D341Med (cell line): Measurements from ENCODE around the gene BTK.
A peak's percentile ranks its signal among the peaks of the same experiment; 100 is the strongest.

ENCODE experiments used
- DNase-seq: peaks from one replicate; pipeline ENCODE4 v3.0.0; 2012; ENCODE audit warnings: low spot score

The BTK gene

DNA sequence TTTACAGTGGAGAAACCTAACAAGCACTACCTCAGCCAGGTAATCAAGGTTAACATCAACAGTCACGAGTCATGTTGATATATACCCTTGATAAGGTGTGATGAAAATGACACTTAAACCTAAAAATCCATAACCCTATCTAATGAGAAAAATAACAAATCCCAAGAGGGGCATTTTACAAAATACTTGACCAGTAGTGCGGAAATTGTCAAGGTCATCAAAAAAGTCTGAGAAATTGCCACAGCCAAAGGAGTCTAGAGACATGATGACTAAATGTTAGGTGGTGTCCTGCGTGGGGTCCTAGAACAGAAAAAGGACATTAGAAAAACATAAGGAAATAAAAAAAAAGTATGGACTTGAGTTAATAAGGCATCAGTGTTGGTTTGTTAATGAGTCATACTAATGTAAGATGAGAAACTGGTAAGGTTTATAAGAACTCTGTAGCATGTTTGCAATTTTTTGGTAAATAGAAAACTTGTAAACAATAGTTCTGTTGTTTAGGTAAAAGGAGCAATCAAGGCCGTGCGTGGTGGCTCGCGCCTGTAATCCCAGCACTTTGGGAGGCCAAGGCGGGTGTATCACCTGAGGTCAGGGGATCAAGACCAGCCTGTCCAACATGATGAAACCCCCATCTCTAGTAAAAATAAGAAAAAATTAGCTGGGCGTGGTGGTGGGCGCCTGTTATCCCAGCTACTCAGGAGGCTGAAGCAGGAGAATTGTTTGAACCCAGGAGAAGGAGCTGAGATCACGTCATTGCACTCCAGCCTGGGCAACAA lies 7.7 kb upstream of the BTK start:
- DNase-seq, result no peak

DNA sequence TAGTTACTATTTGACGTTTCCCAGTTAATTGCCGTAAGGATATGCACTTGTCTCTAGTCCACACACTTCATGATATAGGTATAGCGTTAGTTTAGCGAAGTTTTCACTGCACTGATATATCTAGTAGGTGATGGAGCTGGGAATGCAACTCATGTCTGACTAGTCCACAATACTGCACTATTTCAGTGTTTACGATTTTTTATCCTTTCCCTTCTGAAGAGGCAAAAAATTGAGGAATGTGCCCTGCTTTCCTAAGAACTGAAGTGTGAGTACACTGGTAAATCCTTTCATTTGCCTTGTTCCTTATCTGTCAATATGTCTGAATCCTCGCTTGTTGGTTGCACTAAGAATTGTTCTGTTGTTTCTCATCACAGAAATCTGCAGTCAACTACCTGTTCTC lies 5.8 kb upstream of the BTK start:
- no peak for DNase-seq

DNA sequence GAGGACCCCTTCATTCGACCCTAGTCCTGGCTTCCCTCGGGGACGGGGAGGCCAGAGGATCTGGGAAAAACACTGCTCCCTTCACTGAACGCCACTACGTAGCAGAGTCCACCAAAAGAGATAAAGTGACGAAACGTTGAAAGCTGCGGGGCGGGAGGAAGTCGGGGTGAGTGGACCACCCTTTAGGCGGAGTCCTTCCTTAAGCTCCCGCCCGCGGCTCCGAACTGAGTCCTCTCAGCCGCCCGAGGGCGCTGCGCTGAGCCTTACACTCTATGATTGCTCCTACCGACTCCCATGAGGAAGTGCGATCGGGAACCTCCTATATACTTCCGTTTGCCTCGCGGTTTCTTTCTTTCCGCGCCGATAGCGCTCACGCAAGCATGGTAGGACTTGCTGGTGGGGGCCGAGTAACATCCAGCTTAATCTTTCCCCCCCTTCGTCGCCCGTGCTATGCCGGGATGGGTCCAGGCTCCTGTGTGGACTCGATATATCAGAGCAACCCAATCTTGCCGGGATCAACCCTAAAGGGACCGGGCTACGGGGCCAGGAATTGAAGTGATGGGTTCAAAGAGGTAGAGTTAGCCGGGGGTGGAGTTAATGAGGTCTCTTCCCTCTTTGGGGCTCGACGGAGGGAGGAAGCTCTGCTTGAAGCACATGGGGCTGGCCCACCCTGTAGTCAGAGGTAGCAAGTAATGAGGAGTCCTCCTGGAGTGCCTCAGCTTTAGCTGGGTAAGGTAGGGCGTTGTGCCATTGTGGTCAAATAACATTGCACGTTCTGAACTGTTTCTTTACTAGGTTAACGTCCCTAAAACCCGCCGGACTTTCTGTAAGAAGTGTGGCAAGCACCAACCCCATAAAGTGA lies 4.9 kb upstream of the BTK start, which contains the start of gene RPL36A:
Gene RPL36A (plus strand): TSS at position 348 of the 862 bp plus-strand sequence. CDS start 33 bp downstream, at position 381.
- peak; percentile 86 for DNase-seq

DNA sequence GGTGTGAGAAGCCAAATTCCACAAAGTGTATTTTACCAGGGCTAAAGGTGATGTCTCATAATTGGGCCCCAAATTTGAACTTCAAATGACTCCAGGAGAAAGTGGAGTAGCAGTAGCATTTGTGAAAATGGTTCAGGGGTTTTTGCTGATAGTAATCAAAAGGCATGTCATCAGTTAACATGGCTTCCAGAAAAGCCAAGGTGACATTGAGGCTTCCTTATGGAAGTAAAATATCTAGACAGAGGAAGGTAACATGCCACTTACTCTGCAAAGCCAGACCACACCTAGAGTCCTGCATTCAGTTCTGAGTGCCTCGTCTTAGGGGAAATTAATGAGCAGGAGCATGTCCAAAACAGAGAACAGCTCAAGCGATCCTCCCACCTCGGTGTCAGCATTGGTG lies 2.6 kb upstream of the BTK start:
- DNase-seq, result no peak

DNA sequence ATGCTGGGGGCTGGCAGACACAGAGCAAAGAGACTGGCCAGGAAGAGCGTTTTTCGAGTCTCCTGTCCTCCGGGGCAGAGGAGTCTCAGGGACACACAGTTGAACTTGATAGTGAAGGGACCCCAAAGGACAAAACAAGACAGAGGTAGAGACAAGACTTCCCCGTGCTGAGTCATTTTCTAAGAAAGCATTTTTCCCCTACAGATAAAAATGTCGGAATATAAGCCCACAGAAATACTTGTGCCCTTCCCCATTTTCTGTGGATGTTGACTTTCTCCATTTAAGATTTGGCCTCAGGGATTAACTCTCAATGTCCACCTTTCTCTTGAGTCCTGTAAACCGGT lies 523 bp upstream of the BTK start:
- no peak for DNase-seq

DNA sequence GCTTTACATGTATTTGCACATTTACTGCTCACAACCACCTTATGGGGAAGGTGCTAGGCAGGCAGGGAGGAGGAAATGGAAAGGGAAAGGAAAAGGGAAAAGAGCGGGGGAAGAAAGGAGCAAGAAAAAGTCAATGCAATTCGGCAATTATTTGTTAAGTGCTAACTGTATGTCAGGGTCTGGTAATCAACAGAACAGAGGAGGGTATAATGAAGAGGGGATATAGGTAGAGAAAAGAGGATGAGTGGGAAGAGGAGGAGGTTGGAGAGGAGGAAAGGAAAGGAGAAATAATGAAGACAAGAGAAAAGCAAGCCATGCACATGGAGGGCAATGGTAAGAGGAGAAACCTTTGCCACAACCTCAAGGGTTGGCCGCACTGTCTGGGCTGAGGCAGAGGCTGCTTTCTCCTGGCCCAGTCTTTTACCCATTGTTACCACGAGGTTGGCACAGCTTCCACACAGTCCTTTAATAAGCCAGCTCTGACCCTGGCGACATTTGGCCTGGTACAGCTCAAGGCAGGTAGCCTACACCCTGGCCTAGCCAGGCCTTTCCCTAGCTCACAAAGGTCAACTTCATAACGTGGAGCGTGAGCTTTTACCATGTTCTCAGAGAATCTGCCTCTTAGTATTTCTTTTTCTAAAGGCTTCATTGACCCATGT lies 836 bp downstream of the BTK start:
- DNase-seq, result no peak

DNA sequence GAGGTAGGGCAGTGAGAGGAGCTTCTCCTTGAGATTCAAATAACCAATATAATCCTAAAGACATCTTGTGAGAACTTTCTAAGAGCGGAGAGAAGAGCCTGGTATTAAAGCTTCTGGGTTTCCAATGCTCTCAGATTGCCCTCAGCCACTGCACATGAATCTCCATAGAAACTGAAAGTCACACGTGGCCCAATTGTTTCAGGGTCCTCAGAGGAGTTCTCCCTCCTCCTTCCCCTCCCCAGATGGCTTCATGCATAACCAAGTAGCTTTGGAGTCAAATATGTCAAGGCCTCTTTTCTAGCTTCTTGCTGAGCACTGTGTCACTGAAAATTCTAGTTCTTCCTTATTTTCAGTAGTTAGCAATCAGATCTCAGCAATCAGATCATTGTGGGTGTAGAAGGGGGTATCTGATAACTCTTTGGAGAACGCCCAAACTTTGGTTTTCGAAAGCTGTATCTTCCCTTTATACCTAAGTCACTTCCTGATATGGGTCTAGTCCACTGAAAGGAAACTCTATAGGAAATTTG lies 2.2 kb downstream of the BTK start:
- DNase-seq, result no peak

DNA sequence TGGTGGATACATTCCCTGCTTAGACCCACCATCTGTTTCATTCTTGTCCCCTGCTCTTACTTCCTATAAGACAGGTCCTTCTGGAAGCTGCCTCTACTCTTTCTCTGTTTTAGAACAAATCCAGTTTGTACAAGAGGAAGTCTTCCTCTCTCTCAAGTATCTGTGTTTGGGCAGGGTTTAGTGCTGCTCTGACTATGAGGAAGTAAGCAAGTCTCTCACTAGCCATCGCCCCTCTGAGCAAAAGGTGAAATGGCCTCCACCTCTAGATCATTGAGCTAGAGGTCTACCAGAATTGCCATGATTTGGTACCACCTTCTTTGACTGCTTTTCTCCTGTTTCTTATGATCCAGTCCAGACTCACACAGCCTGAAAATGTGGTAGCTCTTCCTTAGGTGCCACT lies 8.4 kb downstream of the BTK start:
- DNase-seq, result no peak

DNA sequence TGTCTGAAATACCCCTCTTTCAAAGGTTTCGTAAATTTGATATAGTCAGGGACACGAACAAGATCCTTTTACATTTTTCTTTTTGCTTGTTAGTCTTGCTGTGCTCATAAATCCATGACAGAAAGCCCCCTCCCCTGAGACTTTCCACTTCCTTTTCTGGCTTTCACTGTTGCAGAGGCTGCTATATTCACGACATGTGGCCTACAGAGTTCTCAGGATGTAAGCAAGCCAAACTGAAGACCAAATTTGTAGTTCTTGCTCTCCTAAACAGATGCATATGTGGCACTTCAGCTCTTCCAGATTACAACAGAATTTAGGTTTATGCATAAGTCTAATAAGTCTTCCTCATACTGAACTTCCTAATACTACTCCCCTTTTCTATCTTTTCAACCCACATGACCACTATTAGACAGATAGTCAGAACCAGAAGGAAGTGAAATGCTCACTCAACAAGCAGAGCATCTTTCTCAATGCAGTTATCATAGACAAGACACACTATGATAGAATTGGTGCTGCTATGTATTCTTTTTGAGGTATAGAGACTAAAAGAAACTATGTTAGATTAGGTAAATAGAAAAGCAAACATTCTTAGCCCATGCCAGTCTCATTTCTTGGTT lies 15.0 kb downstream of the BTK start:
- DNase-seq, result no peak

DNA sequence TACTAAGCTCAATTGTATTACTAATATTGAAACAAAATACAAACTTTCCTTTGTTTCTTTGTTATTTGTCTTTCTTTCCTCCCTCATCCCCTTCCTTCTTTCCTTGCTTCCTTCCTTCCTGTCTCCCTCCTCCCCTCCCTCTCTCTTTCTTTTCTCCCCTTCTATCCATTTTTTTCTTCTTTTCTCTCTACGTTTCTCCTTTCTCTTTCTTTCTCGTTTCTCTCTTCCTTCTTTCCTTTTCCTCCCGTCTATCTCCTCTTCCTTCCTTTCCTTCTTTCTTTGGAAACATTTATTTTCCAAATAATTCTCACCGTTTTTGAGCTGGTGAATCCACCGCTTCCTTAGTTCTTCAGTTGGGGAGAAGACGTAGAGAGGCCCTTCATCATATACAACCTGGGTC lies 16.3 kb downstream of the BTK start:
- no peak for DNase-seq

DNA sequence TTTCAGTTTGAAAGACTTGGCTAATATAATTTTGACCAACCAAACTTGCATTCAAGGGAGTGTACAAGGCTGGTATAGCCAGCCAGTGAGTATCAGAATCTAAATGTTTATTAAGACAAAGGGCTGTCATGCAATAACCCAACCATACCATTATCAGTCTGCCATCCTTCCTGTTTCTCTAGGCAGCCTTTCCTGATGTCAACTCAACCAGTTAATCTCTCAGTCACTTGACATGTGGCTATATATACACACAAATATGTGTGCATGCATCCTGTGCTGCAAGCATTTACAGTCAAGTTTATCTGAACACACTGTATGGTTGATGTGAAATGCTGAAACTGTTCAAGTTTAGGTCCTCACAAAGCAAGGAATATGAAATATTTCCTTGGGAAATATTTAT lies 17.2 kb downstream of the BTK start:
- DNase-seq, result no peak

DNA sequence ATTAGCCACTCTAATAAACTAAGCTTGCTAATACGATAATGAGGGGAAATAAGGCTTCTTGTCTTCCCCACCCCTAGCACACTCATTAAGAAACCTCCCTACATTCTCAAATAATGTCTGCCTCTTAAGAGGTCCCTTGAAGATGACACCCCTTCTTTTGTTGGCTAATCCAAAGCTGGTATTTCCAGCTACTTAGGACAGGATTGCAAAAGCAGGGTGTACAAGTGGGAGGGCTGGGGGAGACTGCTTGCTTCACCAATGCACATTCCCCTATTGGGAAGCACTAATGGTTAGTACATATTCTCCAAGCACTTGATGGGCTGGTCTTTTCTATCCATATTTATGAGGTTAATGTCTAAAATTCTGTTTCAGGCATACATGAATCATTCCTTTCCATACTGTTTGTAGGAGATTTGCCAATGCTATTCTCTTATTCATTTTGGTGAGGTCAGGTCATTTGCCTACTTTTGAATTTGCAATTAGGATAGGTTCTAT lies 20.6 kb downstream of the BTK start:
- DNase-seq, result no peak

DNA sequence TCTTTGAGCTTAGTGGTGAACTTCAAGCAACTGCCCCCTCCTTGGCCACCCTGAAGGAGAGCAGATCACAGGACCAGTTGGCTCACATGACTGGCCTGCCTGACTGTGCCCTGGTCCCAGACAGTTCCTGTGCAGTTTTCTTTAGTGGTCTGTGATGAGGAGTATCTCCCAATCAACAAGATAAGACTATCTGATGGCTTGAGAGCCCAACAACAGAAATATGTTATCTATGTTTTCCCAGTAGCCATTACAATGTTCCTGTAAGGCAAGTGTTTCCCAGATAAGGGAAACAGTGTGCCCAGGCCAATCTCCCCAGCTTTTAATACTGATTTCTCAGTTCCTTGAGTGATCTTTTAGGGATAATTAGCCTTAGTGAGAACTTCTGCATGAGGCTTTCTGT lies 23.2 kb downstream of the BTK start:
- DNase-seq, result no peak

DNA sequence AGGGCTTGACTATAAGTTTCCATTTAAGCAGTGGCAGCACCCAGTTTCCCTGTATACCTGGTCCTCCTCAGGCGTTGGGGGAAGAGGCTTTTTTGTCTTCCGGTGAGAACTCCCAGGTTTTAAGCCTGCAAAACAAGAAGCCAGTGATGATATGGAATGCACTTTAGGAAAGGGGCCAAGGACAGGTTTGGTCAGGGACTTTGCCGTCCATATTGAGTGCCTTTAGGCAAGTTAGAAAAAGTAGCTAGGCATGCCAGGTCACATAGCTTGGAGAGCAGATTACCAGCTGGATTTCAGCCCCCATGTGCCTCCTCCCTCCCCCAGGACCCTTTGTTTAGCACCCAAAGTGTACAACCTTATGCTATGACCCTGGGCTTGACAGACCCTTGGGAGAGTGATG lies 23.9 kb downstream of the BTK start:
- DNase-seq, result no peak

DNA sequence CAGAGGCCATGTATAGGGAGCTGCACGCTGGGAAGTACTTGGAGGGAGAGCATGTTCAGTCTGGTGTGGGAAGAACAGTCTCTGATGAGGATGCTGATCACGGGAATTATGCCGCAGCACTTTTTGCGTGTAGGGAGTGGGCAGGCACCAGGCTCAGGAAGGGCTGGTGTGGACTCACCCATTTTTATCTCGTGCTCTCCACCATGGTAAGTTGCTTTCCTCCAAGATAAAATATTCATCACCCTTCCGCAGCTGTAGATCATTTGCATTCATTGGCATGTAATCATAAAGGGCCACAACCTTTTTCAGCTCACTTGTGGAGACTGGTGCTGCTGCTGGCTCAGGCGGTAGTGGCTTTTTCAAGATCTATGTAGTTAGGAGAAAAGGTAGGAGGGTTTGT lies 25.6 kb downstream of the BTK start:
- DNase-seq, result no peak

DNA sequence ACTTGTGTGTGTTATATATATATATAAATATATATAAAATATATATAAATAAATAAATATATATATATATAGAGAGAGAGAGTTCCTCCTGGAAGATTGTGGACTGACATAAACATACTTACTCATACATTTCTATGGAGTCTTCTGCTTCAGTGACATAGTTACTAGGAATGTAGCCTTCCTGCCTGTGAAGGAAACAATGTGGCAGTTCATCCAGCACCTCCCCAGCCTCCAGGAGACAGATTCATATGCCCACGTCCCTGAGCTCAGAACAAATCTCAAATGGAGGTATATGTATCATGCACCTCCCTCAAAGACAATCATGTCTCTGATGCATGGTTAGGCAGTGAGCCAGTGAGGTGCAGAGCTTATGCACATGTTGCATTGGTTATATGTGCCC lies 26.0 kb downstream of the BTK start:
- no peak for DNase-seq

DNA sequence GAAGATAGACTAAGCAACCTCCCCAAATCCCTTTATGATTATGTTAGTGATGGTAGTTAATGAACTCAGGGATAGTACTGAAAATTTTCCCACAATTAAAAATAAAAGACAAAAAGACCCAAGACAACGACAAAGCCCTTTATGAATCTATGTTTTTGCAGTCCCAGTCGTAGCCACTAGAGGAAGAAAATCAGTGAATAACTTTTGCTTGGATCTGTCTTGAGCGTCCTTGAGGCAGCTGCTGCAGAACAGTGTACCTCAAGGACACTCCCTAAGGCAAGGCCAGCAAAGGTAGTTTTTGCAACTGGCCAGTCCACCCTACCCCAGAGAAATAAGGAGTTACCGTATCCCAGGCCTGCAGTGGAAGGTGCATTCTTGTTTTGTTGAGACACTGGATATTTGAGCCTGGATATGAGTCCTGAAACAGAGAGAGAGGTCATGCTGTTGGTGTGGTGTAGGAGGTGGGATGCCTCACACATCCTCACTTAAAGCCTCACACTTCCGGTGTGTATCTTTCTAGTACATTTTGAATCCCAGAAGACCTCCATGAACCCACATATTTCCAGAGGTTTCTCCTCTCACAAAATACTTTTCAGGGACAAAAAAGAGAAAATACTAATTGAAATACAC lies 28.7 kb downstream of the BTK start:
- DNase-seq, result peak; percentile 27

DNA sequence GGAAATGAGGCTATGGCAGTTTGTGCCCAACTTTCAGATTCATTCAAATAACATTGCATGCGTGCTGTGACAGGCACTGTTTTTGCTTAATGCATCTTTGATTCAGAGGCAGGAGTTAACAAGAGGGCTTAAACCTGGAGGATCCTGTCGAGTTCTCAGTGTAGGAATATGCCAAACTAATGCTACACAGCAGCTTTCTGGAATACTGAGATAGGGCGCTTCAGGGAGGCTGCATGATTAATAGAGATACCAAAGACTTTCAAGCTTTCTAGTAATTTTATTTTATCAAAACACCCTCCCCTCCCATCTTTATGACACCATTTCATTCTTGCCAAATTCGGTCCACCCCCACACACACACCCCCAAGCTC lies 36.8 kb downstream of the BTK start:
- no peak for DNase-seq

DNA sequence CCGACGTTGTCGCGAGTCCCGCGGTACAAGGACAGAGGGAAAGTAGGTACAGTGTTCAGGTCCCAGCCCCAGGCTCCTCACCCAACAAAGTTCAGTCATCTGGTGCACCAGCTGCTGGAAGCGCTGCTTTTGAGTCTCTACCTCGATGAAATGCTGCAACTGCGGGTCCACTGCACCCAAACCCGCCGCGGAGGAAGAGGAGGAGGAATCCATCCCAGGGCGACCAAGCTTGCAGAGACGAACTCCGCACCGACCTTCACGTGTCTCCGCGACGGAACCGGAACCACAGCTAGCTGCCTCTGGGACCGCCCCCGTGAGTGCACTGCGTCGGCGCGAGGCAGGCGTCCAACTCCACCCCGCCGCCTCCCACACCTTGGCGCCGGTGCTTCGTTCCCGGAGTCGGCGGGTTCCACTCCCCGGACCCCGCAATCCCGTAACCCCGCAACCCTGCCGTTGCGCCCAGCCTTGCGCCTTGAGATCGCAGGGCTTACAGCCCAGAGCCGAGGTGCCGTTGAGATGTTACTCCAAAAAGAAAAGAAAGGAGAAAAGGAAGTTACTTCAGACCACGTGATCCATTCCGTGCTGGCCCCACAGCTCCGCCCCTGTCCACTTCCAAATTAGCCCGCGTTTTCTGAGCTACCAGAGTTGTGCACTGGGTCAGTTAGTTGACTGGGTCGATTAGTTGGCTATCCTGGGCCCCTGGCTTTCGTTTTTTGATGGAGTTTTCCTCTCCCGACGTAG lies 37.4 kb downstream of the BTK start, which contains the start of gene TIMM8A:
Gene TIMM8A (minus strand): TSS at position 291 of the 741 bp plus-strand sequence. CDS start 78 bp downstream, at position 213.
- peak; percentile 88 for DNase-seq

DNA sequence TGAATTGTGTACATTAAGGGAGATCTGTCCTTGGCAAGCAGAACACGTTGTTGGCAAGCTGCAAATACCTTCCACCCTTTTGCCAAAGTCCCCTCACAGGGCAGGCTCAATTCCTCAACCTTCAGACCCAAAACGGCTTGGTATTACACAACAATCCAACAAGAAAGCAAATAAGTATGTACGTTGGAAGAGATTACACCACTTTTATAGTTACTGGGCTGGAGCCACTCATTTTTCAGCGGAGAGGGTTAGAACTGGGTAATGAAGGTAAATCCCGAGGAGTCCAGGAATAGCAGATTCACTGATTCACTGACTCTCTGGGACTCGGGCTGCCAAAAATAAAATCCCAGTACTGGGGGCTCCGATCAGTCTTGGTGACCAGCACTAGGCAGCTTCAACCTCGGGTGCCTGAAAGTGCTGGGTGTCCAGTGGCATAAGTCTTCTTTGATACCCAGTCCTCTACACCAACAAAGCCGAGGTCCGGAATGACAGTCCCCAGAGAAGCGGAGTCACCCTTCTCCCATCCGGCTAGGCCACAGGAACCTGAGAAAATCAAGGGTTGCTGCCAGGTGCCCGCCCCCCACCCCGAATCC lies 38.0 kb downstream of the BTK start:
- peak; percentile 45 for DNase-seq
